Measurements from ENCODE around the gene LYSMD4.

The LYSMD4 gene

GRCh38 chr15:99731336-99732123 lies 1.7 kb downstream of the LYSMD4 start:
- TF ChIP-seq CTCF (conservative IDR thresholded peaks at IDR 0.05; ENCODE audit: low read depth, low read length), result no peak
- DNase-seq (ENCODE audit: low read depth), result no peak
- H3K4me3 ChIP-seq (ENCODE audit: low read depth, low read length), result peak overlapping the region; percentile 76

- DNase-seq (ENCODE audit: low read depth), result peak; percentile 72
These were observed 3.3 kb downstream of the LYSMD4 start for GRCh38 chr15:99729920-99730319.

GRCh38 chr15:99729327-99729726 lies 3.9 kb downstream of the LYSMD4 start:
- H3K4me3 ChIP-seq (ENCODE audit: low read depth, low read length), result no peak overlapping the region
- no peak for DNase-seq (ENCODE audit: low read depth)

More at GRCh38 chr15:99729920-99730319, 3.3 kb downstream of the LYSMD4 start:
- no peak overlapping the region for H3K4me3 ChIP-seq (ENCODE audit: low read depth, low read length)
- TF ChIP-seq CTCF (conservative IDR thresholded peaks at IDR 0.05; ENCODE audit: low read depth, low read length), result peak; percentile 71

GRCh38 chr15:99728916-99729315 lies 4.3 kb downstream of the LYSMD4 start:
- no peak for DNase-seq (ENCODE audit: low read depth)
- no peak for TF ChIP-seq CTCF (conservative IDR thresholded peaks at IDR 0.05; ENCODE audit: low read depth, low read length)

More at GRCh38 chr15:99729327-99729726, 3.9 kb downstream of the LYSMD4 start:
- TF ChIP-seq CTCF (conservative IDR thresholded peaks at IDR 0.05; ENCODE audit: low read depth, low read length), result no peak

GRCh38 chr15:99727733-99728132 lies 5.5 kb downstream of the LYSMD4 start:
- TF ChIP-seq CTCF (conservative IDR thresholded peaks at IDR 0.05; ENCODE audit: low read depth, low read length), result no peak
- no peak for DNase-seq (ENCODE audit: low read depth)
- H3K4me3 ChIP-seq (ENCODE audit: low read depth, low read length), result no peak overlapping the region

More at GRCh38 chr15:99728916-99729315, 4.3 kb downstream of the LYSMD4 start:
- H3K4me3 ChIP-seq (ENCODE audit: low read depth, low read length), result no peak overlapping the region

- no peak for DNase-seq (ENCODE audit: low read depth)
- no peak overlapping the region for H3K4me3 ChIP-seq (ENCODE audit: low read depth, low read length)
- TF ChIP-seq CTCF (conservative IDR thresholded peaks at IDR 0.05; ENCODE audit: low read depth, low read length), result no peak
These were observed 5.9 kb downstream of the LYSMD4 start for GRCh38 chr15:99727330-99727729.

GRCh38 chr15:99726333-99726732 lies 6.9 kb downstream of the LYSMD4 start:
- DNase-seq (ENCODE audit: low read depth), result no peak
- H3K4me3 ChIP-seq (ENCODE audit: low read depth, low read length), result no peak overlapping the region
- TF ChIP-seq CTCF (conservative IDR thresholded peaks at IDR 0.05; ENCODE audit: low read depth, low read length), result no peak
